GM19099 (cell line): Measurements from ENCODE around the gene PAX8.

Source experiments
- POLR2A ChIP-seq: IDR thresholded peaks from 3 replicates; pipeline ENCODE4 v1.6.1; 2011; ENCODE audit warnings: low read depth; ENCODE audit not compliant: insufficient read length; ENCODE audit errors: extremely low read depth

Gene PAX8

DNA sequence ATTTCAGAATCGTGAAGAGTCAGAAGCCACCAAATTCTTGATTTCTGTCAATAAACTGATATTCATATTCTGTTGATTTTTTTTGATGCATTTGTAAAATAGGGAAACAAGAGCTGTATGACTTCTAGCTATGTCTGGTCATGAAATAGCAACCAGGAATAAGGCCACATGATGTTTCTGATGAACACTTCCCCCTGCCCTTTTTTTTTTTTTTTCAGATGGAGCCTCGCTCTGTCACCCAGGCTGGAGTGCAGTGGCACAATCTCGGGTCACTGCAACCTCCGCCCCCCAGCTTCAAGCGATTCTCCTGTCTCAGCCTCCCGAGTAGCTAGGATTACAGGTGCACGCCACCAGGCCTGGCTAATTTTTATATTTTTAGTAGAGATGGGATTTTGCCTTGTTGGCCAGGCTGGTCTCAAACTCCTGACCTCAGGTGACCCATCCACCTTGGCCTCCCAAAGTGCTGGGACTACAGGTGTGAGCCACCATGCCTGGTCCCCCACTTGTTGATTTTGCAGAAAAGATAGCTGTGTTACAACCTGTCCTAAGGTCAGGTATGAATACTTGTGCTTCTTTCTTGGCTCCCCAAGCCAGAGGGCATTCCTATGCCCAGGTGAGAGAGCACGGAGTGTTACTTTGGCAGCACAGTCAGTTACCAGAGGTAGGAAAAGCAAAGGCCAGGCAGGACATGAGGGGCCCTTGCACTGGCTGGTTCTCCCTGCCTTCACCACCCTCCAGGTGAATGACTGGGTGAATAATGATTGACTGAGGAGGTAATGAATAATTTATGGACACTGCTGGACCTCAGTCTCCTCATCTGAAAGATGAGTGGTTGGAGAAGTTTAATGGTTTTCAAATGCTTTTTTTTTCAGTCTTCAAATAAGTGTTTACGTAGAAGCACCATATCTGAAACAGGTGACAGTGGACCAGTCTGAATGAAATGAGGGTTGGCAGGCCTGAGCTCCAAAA, 39.6 kb downstream of the PAX8 start:
- no peak for TF ChIP-seq POLR2A

DNA sequence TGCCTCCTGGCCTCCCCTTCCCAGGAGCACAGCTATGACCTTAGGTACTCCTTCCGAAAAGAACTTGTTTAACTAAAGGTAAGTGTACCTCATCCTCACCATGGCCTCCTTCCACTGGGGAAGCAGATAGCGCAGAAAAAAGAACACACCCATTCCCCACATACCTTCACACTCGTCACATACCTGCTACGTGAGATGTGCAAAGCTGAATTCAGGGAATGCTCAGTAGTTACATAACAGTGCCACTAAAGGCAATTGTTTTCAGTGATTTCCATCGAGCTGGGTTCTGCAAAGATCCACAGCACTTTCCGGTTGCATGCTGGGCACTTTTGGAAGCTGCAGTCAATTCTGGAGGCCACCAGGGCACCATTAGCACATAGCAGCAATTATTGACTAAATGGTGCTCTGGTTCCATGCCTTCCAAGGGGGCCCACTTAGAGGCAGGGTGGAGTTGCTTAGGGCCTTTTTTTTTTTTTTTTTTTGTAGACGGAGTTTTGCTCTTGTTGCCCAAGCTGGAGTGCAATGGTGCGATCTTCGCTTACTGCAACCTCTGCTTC, 41.0 kb downstream of the PAX8 start:
- TF ChIP-seq POLR2A = no peak

DNA sequence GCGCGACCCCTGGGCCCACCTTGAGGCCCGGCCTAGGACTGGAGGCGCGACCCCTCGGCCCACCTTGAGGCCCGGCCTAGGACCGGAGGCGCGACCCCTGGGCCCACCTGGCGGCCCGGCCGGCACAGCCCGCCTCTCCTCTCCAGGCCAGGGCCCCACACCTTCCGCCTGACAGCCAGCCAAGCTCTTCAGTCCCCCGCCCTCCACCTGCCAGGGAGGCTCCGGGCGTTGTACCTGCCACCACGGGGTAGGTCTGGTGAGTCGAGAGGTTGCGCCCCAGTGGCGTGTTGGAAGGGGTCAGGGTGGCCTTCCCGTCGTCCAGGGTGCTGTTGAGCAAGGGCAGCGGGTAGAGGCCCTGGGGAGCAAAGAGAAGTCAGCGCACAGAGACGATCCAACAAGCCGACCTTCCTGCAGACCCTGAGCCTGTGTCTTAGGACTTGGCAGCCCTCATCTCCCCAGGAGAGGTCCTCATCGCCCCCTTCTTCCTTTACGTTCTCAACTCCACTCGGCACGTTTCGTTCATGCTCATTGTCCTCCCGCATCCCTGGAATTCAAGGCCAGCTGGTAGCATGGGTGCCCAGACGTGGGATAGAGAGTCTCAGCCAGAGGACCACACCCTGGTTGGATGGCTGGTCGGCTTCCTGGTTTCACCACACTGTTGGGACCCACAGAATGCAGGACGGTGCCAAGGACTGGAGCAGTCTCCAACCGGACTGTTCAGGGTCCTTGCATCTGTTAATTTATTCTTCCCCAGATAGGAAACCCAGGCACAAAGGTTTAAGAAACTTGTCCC, 42.2 kb downstream of the PAX8 start:
- TF ChIP-seq POLR2A = no peak

DNA sequence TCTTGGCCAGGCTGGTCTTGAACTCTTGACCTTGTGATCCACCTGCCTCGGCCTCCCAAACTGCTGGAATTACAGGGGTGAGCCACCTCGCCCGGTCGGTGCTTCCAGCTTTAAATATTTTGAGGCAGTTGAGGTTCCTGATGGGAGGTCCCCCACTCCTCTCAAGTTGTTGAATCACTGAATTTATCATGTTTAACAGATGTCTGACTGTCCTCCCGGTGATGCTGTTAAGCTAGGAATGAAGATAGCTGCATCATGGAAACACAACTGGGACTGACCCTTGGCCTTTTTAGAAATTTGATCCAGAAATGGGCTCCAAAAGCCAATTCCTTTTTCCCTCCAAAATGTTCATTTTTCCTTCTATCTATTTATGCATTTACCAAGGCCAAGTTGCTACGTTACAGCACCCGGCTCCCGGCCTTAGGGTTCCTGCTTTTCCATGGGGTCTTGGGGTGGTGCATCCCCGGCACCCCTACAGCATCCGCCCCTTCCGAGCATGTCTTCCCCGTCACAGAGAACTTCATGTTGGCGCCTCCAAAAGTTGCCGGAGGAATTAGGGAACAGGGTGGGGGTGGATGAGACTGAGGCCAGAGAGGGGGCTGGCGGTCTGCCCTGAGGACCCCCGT, 43.9 kb downstream of the PAX8 start:
- no peak for TF ChIP-seq POLR2A

DNA sequence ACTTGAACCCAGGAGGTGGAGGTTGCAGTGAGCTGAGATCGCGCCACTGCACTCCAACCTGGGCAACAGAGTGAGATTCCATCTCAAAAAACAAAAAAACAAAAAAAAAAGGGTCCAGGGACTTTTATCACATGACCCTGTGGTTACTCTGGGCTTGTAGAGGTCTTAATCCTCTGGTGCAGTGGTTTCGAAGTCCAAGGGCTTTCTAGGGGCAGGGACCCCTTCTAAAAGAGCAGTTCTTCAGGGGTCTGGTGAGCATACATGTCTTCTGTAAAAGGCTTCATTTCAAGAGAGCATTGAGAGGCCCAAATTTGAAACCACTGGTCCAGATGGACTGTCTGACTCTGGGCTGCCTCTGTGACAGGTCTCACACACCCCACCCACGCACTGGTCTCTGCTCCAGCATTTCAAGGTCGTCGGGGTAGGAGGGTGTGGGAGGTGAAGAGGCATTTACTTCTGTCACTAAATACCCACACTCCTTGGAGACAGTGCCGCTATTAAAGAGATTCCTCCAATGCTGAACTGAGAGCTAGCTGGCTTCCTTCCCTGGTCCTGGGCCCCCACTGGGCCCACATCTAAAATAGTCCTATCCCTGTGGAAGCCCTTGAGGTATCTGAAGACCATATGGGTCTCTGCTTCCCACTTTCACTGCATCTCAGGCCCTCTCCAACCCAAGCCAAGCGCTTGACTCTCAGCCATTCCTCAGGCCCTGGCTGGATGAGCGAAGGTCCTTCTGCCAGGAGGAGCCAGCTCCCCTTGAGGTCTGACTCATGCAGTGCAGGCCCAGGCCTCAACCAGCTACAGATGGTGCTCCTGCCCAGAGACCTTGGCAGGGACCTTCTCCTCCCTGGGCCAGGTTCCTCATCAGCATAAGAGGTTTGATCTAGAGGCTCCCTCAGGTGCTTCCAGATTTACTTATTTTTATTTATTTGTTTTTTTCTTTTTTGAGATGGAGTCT, 44.8 kb downstream of the PAX8 start:
- no peak for TF ChIP-seq POLR2A

DNA sequence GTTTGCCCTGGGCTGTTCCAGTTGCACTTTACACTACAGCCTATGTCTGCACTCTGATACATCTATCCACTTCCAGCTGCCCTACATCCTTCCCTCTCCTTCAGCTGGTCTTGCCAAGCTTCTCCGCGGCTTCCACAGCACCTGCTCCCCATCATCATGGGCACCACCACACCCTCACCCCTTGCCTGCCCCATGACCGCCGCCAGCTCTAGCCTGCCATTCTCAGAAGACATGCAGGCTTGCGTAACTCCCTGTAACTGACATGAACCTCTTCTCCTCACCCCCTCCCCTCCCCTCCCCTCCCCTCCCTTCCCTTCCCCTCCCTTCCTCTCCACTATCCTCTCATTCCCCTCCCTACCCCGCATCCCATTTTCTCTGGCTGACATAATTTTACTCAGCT, 46.0 kb downstream of the PAX8 start:
- no peak for TF ChIP-seq POLR2A

DNA sequence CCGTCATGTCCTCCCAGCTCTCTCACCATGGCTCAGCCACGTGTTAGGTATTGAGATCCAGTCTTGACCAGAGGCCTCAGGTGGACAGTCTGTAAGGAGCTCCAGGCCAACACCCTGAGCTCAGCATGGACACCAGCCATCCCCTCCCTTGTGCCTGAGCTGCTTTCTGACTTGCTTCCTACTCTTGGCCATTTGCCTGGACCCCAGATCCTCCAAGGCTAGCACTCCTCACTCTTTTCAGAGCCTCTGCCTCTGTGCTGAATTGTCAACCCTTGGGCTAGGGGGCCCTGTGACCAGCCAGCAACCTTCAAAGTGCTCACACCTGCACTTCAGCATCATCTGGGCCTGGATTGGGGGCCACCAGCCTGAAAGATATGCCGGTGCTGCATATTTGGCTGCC, 46.6 kb downstream of the PAX8 start:
- no peak for TF ChIP-seq POLR2A

DNA sequence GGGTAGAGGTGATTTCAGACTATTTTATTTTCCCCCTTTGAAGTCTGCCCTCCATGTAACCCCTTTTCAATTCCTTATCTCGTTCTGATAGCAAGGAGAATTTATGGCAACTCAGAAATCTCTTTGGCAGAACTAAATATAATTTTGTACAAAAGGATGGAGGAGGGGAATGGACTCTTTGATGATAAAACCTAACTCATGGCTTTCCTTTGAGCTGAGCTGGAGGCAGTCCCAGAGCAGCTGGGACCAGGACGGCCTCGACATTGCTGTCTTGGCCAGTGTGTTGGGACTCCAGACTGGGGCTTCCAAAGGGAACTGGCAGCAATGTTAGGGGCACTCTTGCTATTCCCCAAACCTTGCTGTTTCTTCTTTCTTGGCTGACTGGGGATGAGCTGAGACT, 47.7 kb downstream of the PAX8 start:
- TF ChIP-seq POLR2A = no peak

DNA sequence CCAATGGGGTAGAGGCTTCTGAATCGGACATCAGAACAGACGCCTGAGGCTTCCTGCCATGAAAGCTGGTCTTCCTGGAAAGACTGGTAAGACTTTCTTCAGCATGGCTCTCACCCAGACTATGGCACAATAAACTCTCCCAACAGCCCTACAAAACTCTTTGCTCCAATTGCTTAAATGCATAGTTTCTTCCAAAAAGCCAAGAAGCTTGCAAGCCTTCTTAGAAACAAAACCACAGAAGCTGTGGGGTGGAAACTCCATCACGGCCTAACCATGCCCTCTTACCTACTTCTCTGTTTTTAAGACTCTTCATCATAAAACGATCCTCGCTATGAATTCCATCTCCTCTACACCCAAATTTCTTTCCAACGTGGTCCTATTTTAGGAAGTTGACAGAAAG, 48.2 kb downstream of the PAX8 start:
- TF ChIP-seq POLR2A = no peak

DNA sequence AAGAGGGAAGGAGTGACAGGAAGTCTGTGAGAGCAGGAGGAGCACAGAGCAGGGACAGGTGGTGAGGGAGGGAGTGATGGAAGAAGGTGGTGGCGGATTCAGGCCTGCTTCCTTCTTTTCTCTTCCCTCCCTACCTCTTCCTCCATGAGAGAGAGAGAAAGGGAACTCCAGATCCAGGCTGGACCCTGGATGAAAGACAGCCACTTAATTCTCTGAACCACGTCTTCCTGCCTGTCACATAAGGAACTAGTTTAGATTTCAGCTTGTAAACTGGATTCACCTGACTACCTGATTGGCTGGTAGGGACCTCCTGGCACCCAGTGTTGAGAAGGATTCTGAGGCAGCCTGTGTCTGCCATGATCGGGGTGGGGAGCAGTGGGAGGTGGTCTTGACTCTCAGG, 48.9 kb downstream of the PAX8 start:
- no peak for TF ChIP-seq POLR2A

DNA sequence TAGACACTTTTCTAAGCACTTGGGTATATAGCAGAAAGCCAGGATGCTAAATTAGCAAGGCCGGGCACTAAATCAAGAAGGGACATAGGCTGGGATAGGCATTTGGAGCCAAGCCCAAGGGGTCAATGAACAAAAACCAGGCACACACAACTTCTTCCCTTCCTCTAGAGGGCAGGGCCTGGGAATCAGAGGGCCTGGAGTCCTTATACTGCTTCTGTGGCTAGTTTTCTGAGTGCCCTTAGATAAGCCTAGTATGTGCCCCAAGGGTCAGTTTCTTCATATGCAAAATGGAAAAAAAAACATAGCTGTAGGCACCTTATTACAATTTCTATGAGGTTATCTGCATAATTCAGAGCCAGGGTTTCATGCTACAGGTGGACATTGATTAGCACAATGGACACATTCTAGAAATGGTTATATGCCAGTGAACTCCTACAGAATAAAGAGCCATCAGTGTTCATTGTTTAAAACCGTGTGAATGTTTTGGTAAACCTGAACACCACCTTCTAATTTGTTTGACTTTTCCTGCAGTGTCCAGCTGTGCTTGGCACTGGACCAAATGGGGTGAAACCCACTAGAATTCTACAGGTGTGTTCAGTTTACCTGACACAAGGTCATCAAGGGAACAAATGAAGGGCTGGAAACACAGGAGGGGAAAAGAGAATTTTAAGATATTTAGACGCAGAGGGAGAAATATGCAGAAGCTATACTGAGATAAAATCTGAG, 49.6 kb downstream of the PAX8 start:
- no peak for TF ChIP-seq POLR2A

DNA sequence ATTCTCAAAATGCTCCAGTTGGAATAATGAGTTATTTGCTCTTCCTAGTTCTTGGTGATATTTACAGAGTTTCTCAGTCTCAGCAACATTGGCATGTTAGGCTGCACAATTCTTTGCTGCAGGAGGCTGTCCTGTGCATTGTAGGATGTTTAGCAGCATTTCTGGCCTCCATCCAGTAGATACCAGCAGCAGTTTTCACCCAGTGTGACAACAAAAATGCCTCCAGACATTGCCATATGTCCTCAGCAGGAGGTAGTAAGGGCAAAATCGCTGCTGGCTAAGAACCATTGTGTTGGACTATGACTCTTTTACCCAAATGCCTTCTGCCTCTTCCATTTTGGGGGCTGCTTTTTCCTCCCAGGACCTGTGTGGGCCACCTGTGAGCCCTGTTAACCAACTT, 50.4 kb downstream of the PAX8 start:
- TF ChIP-seq POLR2A = no peak

DNA sequence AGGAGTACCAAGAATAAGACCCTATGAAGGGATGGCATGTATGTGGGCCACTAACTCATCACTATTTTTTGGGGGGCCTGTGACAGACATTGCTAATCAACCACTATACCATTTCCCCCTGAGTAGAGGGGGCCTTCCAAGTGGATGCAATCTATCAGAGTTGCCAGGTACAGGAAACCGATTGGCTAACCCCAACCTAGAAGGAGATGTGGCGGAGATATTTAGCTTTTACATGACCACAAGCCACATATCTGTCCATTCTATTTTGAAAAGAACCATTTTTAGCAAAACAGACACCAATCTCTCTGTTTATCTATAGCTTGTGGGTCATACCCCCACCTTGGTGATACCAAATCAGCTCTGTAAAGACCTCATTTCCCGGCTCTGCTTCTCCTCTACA, 51.0 kb downstream of the PAX8 start:
- no peak for TF ChIP-seq POLR2A
